WERI-Rb-1 (cell line): ENCODE data around the gene FAM124A.

Experiments
- DNase-seq: peaks from one replicate; pipeline ENCODE4 v3.0.0-alpha.2; 2020
- H3K27ac ChIP-seq: fragments of 250-450 bp; sonication (Bioruptor Pico); 2 replicates; pipeline ENCODE4 v1.5.1; 2020; ENCODE audit warnings: mild to moderate bottlenecking, moderate library complexity
- H3K27me3 ChIP-seq: fragments of 250-450 bp; sonication (Bioruptor Pico); 2 replicates; pipeline ENCODE4 v1.5.1; 2021; ENCODE audit warnings: mild to moderate bottlenecking, low read depth, moderate library complexity; ENCODE audit not compliant: insufficient read depth, severe bottlenecking
- H3K36me3 ChIP-seq: fragments of 250-450 bp; sonication (Bioruptor Pico); 2 replicates; pipeline ENCODE4 v1.5.1; 2020; ENCODE audit warnings: mild to moderate bottlenecking, moderate library complexity
- H3K4me3 ChIP-seq: 2 replicates; pipeline ENCODE4 v1.5.1; 2011; ENCODE audit warnings: low read depth, mild to moderate bottlenecking, control low read depth, low read length
- H3K9me3 ChIP-seq: fragments of 250-450 bp; sonication (Bioruptor Pico); 2 replicates; pipeline ENCODE4 v1.5.1; 2021; ENCODE audit warnings: mild to moderate bottlenecking, moderate library complexity; ENCODE audit not compliant: severe bottlenecking
- CTCF ChIP-seq: IDR thresholded peaks from 2 replicates; pipeline ENCODE4 v1.5.1; 2011; ENCODE audit warnings: low read depth, mild to moderate bottlenecking, control low read depth, inconsistent platforms, low read length

Gene FAM124A

GRCh38 chr13:51311957-51312520 is 89.8 kb downstream of the FAM124A start:
- H3K9me3 ChIP-seq, result no peaks in the 10 kb centered on the region
- H3K27ac ChIP-seq, result no peak overlapping the region
- H3K36me3 ChIP-seq, result no peaks in the 10 kb centered on the region
- H3K27me3 ChIP-seq, result no peaks in the 10 kb centered on the region
- no peak overlapping the region for H3K4me3 ChIP-seq
- no peak for TF ChIP-seq CTCF
- no peak for DNase-seq

- DNase-seq, result no peak
- no peaks in the 10 kb centered on the region for H3K9me3 ChIP-seq
- TF ChIP-seq CTCF, result no peak
- H3K4me3 ChIP-seq, result no peak overlapping the region
- no peaks in the 10 kb centered on the region for H3K27me3 ChIP-seq
- no peak overlapping the region for H3K27ac ChIP-seq
- H3K36me3 ChIP-seq, result no peaks in the 10 kb centered on the region
Observed at GRCh38 chr13:51313619-51314018, 91.4 kb downstream of the FAM124A start.

- Histone ChIP-seq H3K27me3 (no peaks in the 10 kb centered on the region), H3K27ac (no peak overlapping the region)
- DNase-seq, result no peak
Observed at GRCh38 chr13:51317262-51317661, 95.1 kb downstream of the FAM124A start.

GRCh38 chr13:51318015-51318414 is 95.8 kb downstream of the FAM124A start:
- DNase-seq, result no peak
- Histone ChIP-seq H3K9me3 (no peaks in the 10 kb centered on the region), H3K36me3 (no peaks in the 10 kb centered on the region), H3K27ac (no peak overlapping the region), H3K4me3 (no peak overlapping the region), H3K27me3 (no peaks in the 10 kb centered on the region)
- TF ChIP-seq CTCF, result no peak

More at GRCh38 chr13:51317262-51317661, 95.1 kb downstream of the FAM124A start:
- no peak for TF ChIP-seq CTCF
- Histone ChIP-seq H3K9me3 (no peaks in the 10 kb centered on the region), H3K4me3 (no peak overlapping the region), H3K36me3 (no peaks in the 10 kb centered on the region)

- Histone ChIP-seq H3K36me3 (no peaks in the 10 kb centered on the region), H3K27me3 (no peaks in the 10 kb centered on the region), H3K9me3 (no peaks in the 10 kb centered on the region), H3K27ac (no peak overlapping the region), H3K4me3 (no peak overlapping the region)
- DNase-seq, result no peak
- TF ChIP-seq CTCF, result no peak
Observed at GRCh38 chr13:51318876-51319275, 96.7 kb downstream of the FAM124A start.

GRCh38 chr13:51321836-51322235 is 99.6 kb downstream of the FAM124A start:
- H3K27me3 ChIP-seq, result no peaks in the 10 kb centered on the region
- DNase-seq, result no peak

More at GRCh38 chr13:51321836-51322235, 99.6 kb downstream of the FAM124A start:
- TF ChIP-seq CTCF, result no peak
- Histone ChIP-seq H3K36me3 (no peaks in the 10 kb centered on the region), H3K4me3 (no peak overlapping the region), H3K27ac (no peak overlapping the region), H3K9me3 (no peaks in the 10 kb centered on the region)
